Measurements from ENCODE around the gene GPR33. TPM values are rescaled to one million over a fixed set of nuclear protein-coding genes. Genes with fewer than 3 reads are reported as not detected.
"Not testable (repeated sequence)": the region's sequence is repeated elsewhere in the genome, so short reads cannot be mapped to it uniquely, and the experiment has no call there.

GPR33 gene
- total RNA-seq, 1 experiment from 2014 or later, result not detected

DNA sequence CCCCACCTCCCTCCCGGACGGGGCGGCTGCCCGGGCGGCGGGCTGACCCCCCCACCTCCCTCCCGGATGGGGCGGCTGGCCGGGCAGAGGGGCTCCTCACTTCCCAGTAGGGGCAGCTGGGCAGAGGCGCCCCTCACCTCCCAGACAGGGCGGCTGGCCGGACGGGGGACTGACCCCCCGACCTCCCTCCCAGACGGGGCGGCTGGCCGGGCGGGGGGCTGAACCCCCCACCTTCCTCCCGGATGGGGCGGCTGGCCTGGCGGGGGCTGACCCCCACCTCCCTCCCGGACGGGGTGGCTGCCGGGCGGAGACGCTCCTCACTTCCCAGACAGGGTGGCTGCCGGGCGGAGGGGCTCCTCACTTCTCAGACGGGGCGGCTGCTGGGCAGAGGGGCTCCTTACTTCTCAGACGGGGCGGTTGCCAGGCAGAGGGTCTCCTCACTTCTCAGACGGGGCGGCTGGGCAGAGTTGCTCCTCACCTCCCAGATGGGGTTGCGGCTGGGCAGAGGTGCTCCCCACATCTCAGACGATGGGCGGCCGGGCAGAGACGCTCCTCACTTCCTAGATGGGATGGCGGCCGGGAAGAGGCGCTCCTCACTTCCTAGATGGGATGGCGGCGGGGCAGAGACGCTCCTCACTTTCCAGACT, 50.7 kb downstream of the GPR33 start:
- H3K27me3 ChIP-seq (ENCODE audit: low read length); H4K20me1 ChIP-seq (ENCODE audit: insufficient read depth, low read depth, low read length); H3K4me2 ChIP-seq (ENCODE audit: low read depth, low read length, poor library complexity, severe bottlenecking); H3K4me1 ChIP-seq (ENCODE audit: low read length); H2AFZ ChIP-seq (ENCODE audit: low read length); H3K79me2 ChIP-seq (ENCODE audit: low read length); H3K27ac ChIP-seq (ENCODE audit: low read length); H3K9me3 ChIP-seq (ENCODE audit: low read length); H3K9me2 ChIP-seq (replicated peaks; ENCODE audit: insufficient read depth, low read length); H3K4me3 ChIP-seq (ENCODE audit: low read length); H3K9ac ChIP-seq (ENCODE audit: low read length); DNase-seq: not testable (repeated sequence)
- peaks cover 19% of the 10 kb centered on the region for H3K36me3 ChIP-seq (ENCODE audit: insufficient read depth, low read length)

DNA sequence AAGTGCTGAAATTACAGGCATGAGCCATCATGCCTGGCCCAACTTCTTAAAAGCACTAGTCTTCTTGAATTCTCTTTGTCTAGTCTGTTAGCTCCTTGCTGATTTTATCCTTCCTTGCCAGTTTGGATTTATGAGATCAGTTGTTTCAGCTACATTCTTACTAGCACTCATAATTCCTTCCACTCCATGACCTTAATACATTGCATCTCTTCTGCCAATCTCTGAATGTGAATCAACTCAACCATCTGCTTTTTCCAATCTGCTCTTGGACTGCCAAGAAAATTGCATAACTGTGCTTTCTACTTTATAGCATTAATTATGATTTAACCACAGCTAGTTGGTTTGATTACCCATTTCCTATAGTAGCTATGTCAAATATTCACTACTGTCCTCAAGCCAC, 52.6 kb downstream of the GPR33 start:
- 0 out of 2 replicates have a peak, but pooled peaks cover under 1% of the 10 kb centered on the region for H3K79me2 ChIP-seq (ENCODE audit: low read length)
- peaks cover 7% of the 10 kb centered on the region for H3K4me1 ChIP-seq (ENCODE audit: low read length)
- H3K9ac ChIP-seq (ENCODE audit: low read length), result no peak overlapping the region
- H3K4me2 ChIP-seq (ENCODE audit: low read depth, low read length, poor library complexity, severe bottlenecking), result no peak overlapping the region
- H3K27ac ChIP-seq (ENCODE audit: low read length), result no peak overlapping the region
- H2AFZ ChIP-seq (ENCODE audit: low read length), result no peak overlapping the region
- no peak for DNase-seq
- no peaks in the 10 kb centered on the region for H3K9me3 ChIP-seq (ENCODE audit: low read length)
- no peak overlapping the region for H3K4me3 ChIP-seq (ENCODE audit: low read length)
- no peaks in the 10 kb centered on the region for H3K9me2 ChIP-seq (replicated peaks; ENCODE audit: insufficient read depth, low read length)
- H4K20me1 ChIP-seq (ENCODE audit: insufficient read depth, low read depth, low read length), result no peaks in the 10 kb centered on the region
- no peaks in the 10 kb centered on the region for H3K27me3 ChIP-seq (ENCODE audit: low read length)
- peaks cover 22% of the 10 kb centered on the region for H3K36me3 ChIP-seq (ENCODE audit: insufficient read depth, low read length)

Other genes starting within 250 kb of the GPR33 start
- gene HEATR5A, start 67.5 kb downstream of the GPR33 start, total RNA-seq (2014; rRNA removed; shearing (Covaris generic); ENCODE audit: low replicate concordance), result 19.3 and 47.4 TPM in 2 replicates
- 54.7 and 86.1 TPM in 2 replicates for gene DTD2, start 30.5 kb downstream of the GPR33 start, total RNA-seq (2014; rRNA removed; shearing (Covaris generic); ENCODE audit: low replicate concordance)
- 35.1 and 50.2 TPM in 2 replicates for gene NUBPL, start 73.4 kb upstream of the GPR33 start, total RNA-seq (2014; rRNA removed; shearing (Covaris generic); ENCODE audit: low replicate concordance)

All from Karpas-422 (cell line).